ENCODE results near the gene BRINP3. TPM values are rescaled to one million over a fixed set of nuclear protein-coding genes. Genes with fewer than 3 reads are reported as not detected.

Gene BRINP3
- total RNA-seq, 3 donors from 2014 or later (not counting 1 experiment from before 2014, with no cell fraction given), result not detected

- H3K27ac ChIP-seq (ENCODE audit: low read length), result no peak overlapping the region
- H3K4me1 Mint-ChIP-seq, result no peaks in the 10 kb centered on the region
- DNase-seq (no peak), ATAC-seq (no peak)
- H3K9me3 Mint-ChIP-seq, result peaks cover 4 to 10% of the 10 kb centered on the region in 2 donors
- H3K27ac Mint-ChIP-seq, result no peak overlapping the region
- H3K27me3 Mint-ChIP-seq (ENCODE audit: low read depth in 2 of 2), result no peaks in the 10 kb centered on the region
- H3K4me3 Mint-ChIP-seq, result no peak overlapping the region
- H3K36me3 ChIP-seq (ENCODE audit: control insufficient read depth, insufficient read depth, low read length), result no peaks in the 10 kb centered on the region
- H3K27me3 ChIP-seq (ENCODE audit: control insufficient read depth, insufficient read depth, low read length), result no peaks in the 10 kb centered on the region
- peaks cover 10% of the 10 kb centered on the region for H3K9me3 ChIP-seq (ENCODE audit: control insufficient read depth, insufficient read depth, low read length)
- H3K4me3 ChIP-seq (ENCODE audit: low read length), result no peak overlapping the region
- WGBS (ENCODE audit: insufficient coverage), result no CpG with 5 or more reads among the region's 1 CpG
- no peak for TF ChIP-seq CTCF (IDR thresholded peaks at IDR 0.05)
- intact Hi-C loops (cut with micrococcal nuclease), result no loop called here
- no peaks in the 10 kb centered on the region for H3K36me3 Mint-ChIP-seq
- no peaks in the 10 kb centered on the region for H3K4me1 ChIP-seq (ENCODE audit: control insufficient read depth, insufficient read depth, low read length)
These were observed 5.2 kb downstream of the BRINP3 start for GRCh38 chr1:190472494-190472893.

GRCh38 chr1:190472042-190472441 lies 5.6 kb downstream of the BRINP3 start:
- peaks cover 4 to 7% of the 10 kb centered on the region in 2 donors for H3K9me3 Mint-ChIP-seq
- Histone ChIP-seq H3K27me3 (ENCODE audit: control insufficient read depth, insufficient read depth, low read length) (no peaks in the 10 kb centered on the region), H3K9me3 (ENCODE audit: control insufficient read depth, insufficient read depth, low read length) (peaks cover 10% of the 10 kb centered on the region), H3K36me3 (ENCODE audit: control insufficient read depth, insufficient read depth, low read length) (no peaks in the 10 kb centered on the region), H3K4me3 (ENCODE audit: low read length) (no peak overlapping the region), H3K4me1 (ENCODE audit: control insufficient read depth, insufficient read depth, low read length) (no peaks in the 10 kb centered on the region), H3K27ac (ENCODE audit: low read length) (no peak overlapping the region)
- H3K4me1 Mint-ChIP-seq, result no peaks in the 10 kb centered on the region
- WGBS (ENCODE audit: insufficient coverage), result 86% methylated on average over 2 of the region's 2 CpGs
- no peak for DNase-seq
- no peak for TF ChIP-seq CTCF (IDR thresholded peaks at IDR 0.05)
- intact Hi-C loops (cut with micrococcal nuclease), result no loop called here
- H3K4me3 Mint-ChIP-seq, result no peak overlapping the region
- no peaks in the 10 kb centered on the region for H3K36me3 Mint-ChIP-seq
- H3K27me3 Mint-ChIP-seq (ENCODE audit: low read depth in 2 of 2), result no peaks in the 10 kb centered on the region
- H3K27ac Mint-ChIP-seq, result no peak overlapping the region
- no peak for ATAC-seq

GRCh38 chr1:190464690-190465089 lies 13.0 kb downstream of the BRINP3 start:
- H3K9me3 ChIP-seq (ENCODE audit: control insufficient read depth, insufficient read depth, low read length), result no peaks in the 10 kb centered on the region
- Mint-ChIP-seq H3K9me3 (peaks cover 11 to 15% of the 10 kb centered on the region in 2 donors), H3K4me3 (no peak overlapping the region), H3K36me3 (no peaks in the 10 kb centered on the region), H3K4me1 (no peaks in the 10 kb centered on the region), H3K27me3 (ENCODE audit: low read depth in 2 of 2) (no peaks in the 10 kb centered on the region), H3K27ac (no peak overlapping the region)
- H3K27ac ChIP-seq (ENCODE audit: low read length), result no peak overlapping the region
- WGBS (ENCODE audit: insufficient coverage), result 71% methylated on average over 1 of the region's 2 CpGs
- no peak overlapping the region for H3K4me3 ChIP-seq (ENCODE audit: low read length)
- H3K36me3 ChIP-seq (ENCODE audit: control insufficient read depth, insufficient read depth, low read length), result no peaks in the 10 kb centered on the region
- intact Hi-C loops (cut with micrococcal nuclease), result no loop called here
- H3K27me3 ChIP-seq (ENCODE audit: control insufficient read depth, insufficient read depth, low read length), result no peaks in the 10 kb centered on the region
- no peaks in the 10 kb centered on the region for H3K4me1 ChIP-seq (ENCODE audit: control insufficient read depth, insufficient read depth, low read length)
- DNase-seq (no peak), ATAC-seq (no peak)
- TF ChIP-seq CTCF (IDR thresholded peaks at IDR 0.05), result no peak

- intact Hi-C loops (cut with micrococcal nuclease), result no loop called here
- Histone ChIP-seq H3K4me3 (ENCODE audit: low read length) (no peak overlapping the region), H3K36me3 (ENCODE audit: control insufficient read depth, insufficient read depth, low read length) (no peaks in the 10 kb centered on the region), H3K9me3 (ENCODE audit: control insufficient read depth, insufficient read depth, low read length) (no peaks in the 10 kb centered on the region), H3K4me1 (ENCODE audit: control insufficient read depth, insufficient read depth, low read length) (no peaks in the 10 kb centered on the region), H3K27ac (ENCODE audit: low read length) (no peak overlapping the region), H3K27me3 (ENCODE audit: control insufficient read depth, insufficient read depth, low read length) (no peaks in the 10 kb centered on the region)
- no peaks in the 10 kb centered on the region for H3K27me3 Mint-ChIP-seq (ENCODE audit: low read depth in 2 of 2)
- peaks cover 7 to 10% of the 10 kb centered on the region in 2 donors for H3K9me3 Mint-ChIP-seq
- H3K4me3 Mint-ChIP-seq, result no peak overlapping the region
- no peaks in the 10 kb centered on the region for H3K36me3 Mint-ChIP-seq
- ATAC-seq (no peak), DNase-seq (no peak)
- no peak for TF ChIP-seq CTCF (IDR thresholded peaks at IDR 0.05)
- 60% methylated on average over 1 of the region's 3 CpGs for WGBS (ENCODE audit: insufficient coverage)
- no peaks in the 10 kb centered on the region for H3K4me1 Mint-ChIP-seq
- H3K27ac Mint-ChIP-seq, result no peak overlapping the region
These were observed 21.5 kb downstream of the BRINP3 start for GRCh38 chr1:190456129-190456528.

All from natural killer cell (primary cell).